B cell (primary cell): ENCODE results near the gene XYLT1. TPM values are rescaled to one million over a fixed set of nuclear protein-coding genes. Genes with fewer than 3 reads are reported as not detected.

Experiments
- ATAC-seq: fragments of 200-7000 bp; cut with Tn5 transposase; one replicate; pipeline ENCODE4 v1.10.0; 2021; ENCODE audit warnings: low read depth, mild to moderate bottlenecking, moderate number of reproducible peaks, moderate library complexity
- CTCF ChIA-PET: fragments of 350-600 bp; sonication (Branson Sonifier 250); formaldehyde crosslinking; loops from one replicate; lab custom pipeline; 2021; ENCODE audit warnings: antibody characterized with exemption, inconsistent platforms; lab: Charles Lee
- POLR2A ChIA-PET: fragments of 350-600 bp; sonication (Branson Sonifier 250); formaldehyde crosslinking; loops from one replicate; lab custom pipeline; 2021; ENCODE audit warnings: antibody characterized with exemption; lab: Charles Lee
- DNase-seq: peaks from one replicate; pipeline ENCODE4 v3.0.0; 2013
- H2AFZ ChIP-seq: 2 replicates; pipeline ENCODE4 v1.6.1; 2012; ENCODE audit warnings: mild to moderate bottlenecking, low read depth, low read length; ENCODE audit not compliant: insufficient read depth, poor library complexity, severe bottlenecking
- H3K27ac ChIP-seq, 2 donors: 1 replicate in 1 of 2; 2 replicates in 1 of 2; pipeline ENCODE4 v1.5.1; 2012 to 2013; ENCODE audit warnings: low read length in 2 of 2, mild to moderate bottlenecking in 2 of 2, moderate library complexity in 1 of 2
- H3K27me3 ChIP-seq, 4 experiments: fragments of 200-600 bp in 1 of 4; sonication (generic) in 1 of 4; replicated peaks in 1 of 4; 1 replicate in 2 of 4; 2 replicates in 2 of 4; pipeline versions ENCODE4 v1.6.1 to v1.7.0; 2013 to 2016; ENCODE audit warnings: low read length in 3 of 4, mild to moderate bottlenecking in 2 of 4, mixed read lengths in 1 of 4, moderate library complexity in 1 of 4; ENCODE audit not compliant: insufficient read depth in 4 of 4, control insufficient read depth in 3 of 4; ENCODE audit errors: control extremely low read depth in 1 of 4
- H3K36me3 ChIP-seq, 2 experiments: replicated peaks in 1 of 2; 1 replicate in 1 of 2; 2 replicates in 1 of 2; pipeline versions ENCODE4 v1.6.1 to v1.7.1; 2013; ENCODE audit warnings: low read length in 1 of 2; ENCODE audit not compliant: insufficient read depth in 2 of 2, control insufficient read depth in 1 of 2; ENCODE audit errors: control extremely low read depth in 1 of 2, extremely low read depth in 1 of 2
- H3K4me1 ChIP-seq, 2 donors: fragments of 200-600 bp in 1 of 2; sonication (generic) in 1 of 2; 1 replicate in 1 of 2; 2 replicates in 1 of 2; pipeline versions ENCODE4 v1.5.1 to v1.6.1; 2013 to 2017; ENCODE audit warnings: low read length in 2 of 2; ENCODE audit not compliant: control insufficient read depth in 2 of 2, insufficient read depth in 2 of 2
- H3K4me2 ChIP-seq: replicated peaks from 2 replicates; pipeline ENCODE3; 2012; ENCODE audit warnings: mild to moderate bottlenecking, low read depth, low read length; ENCODE audit not compliant: poor library complexity, severe bottlenecking
- H3K4me3 ChIP-seq, 5 experiments: fragments of 200-600 bp in 1 of 5; sonication (generic) in 1 of 5; 1 replicate in 3 of 5; 2 replicates in 2 of 5; pipeline versions ENCODE4 v1.5.1 to v1.7.0; 2011 to 2016; ENCODE audit warnings: low read length in 4 of 5, mild to moderate bottlenecking in 4 of 5, low read depth in 2 of 5, control low read depth in 1 of 5, moderate library complexity in 1 of 5; ENCODE audit not compliant: insufficient read depth in 1 of 5; ENCODE audit errors: control extremely low read depth in 1 of 5, extremely low read depth in 1 of 5
- H3K79me2 ChIP-seq: fragments of 200-600 bp; sonication (generic); one replicate; pipeline ENCODE4 v1.6.0; 2016; ENCODE audit warnings: low read length; ENCODE audit not compliant: control insufficient read depth, insufficient read depth
- H3K9ac ChIP-seq: fragments of 200-600 bp; sonication (generic); 2 replicates; pipeline ENCODE4 v1.6.1; 2017; ENCODE audit warnings: mild to moderate bottlenecking, low read length, moderate library complexity
- H3K9me3 ChIP-seq, 3 donors: one replicate each; pipeline versions ENCODE4 v1.6.1 to v1.7.1; 2013; ENCODE audit warnings: low read length in 2 of 3; ENCODE audit not compliant: control insufficient read depth in 2 of 3, insufficient read depth in 1 of 3; ENCODE audit errors: control extremely low read depth in 1 of 3
- H4K20me1 ChIP-seq: 2 replicates; pipeline ENCODE4 v1.6.0; 2012; ENCODE audit warnings: mild to moderate bottlenecking, low read length; ENCODE audit not compliant: insufficient read depth, control insufficient read depth, poor library complexity, severe bottlenecking
- H3K27ac Mint-ChIP-seq: one replicate; pipeline ENCODE4 v1.8.0; 2021; ENCODE audit warnings: mixed read lengths
- H3K27me3 Mint-ChIP-seq: one replicate; pipeline ENCODE4 v1.8.0; 2021; ENCODE audit warnings: mixed read lengths
- H3K4me1 Mint-ChIP-seq: one replicate; pipeline ENCODE4 v1.8.0; 2021; ENCODE audit warnings: mixed read lengths
- H3K4me3 Mint-ChIP-seq: one replicate; pipeline ENCODE4 v1.8.0; 2021; ENCODE audit warnings: mixed read lengths
- H3K9me3 Mint-ChIP-seq: one replicate; pipeline ENCODE4 v1.8.0; 2022; ENCODE audit warnings: mixed read lengths; ENCODE audit not compliant: insufficient read depth
- EZH2 ChIP-seq: IDR thresholded peaks from 2 replicates; pipeline ENCODE4 v1.6.1; 2012; ENCODE audit warnings: borderline replicate concordance, low read depth, mild to moderate bottlenecking, moderate library complexity, low read length; ENCODE audit not compliant: insufficient read depth, poor library complexity, severe bottlenecking
- WGBS: methylation state at CpG from one replicate; pipeline ENCODE4 v1.1.5; 2013; ENCODE audit warnings: missing lambda C conversion rate; ENCODE audit not compliant: insufficient coverage; 5-methylcytosine and 5-hydroxymethylcytosine counted together
- intact Hi-C: fragments of 100-400 bp; cut with micrococcal nuclease; formaldehyde crosslinking; loops from one replicate; pipeline ENCODE4 v1.10.0; 2022
- polyA plus RNA-seq: library from polyadenylated mRNA; depleted of rRNA; stranded (reverse); fragments of >200 nt; gene quantifications from 2 replicates; pipeline ENCODE4 v1.2.3, GENCODE V29; 2012
- total RNA-seq, 2 donors: library from RNA; stranded (reverse); fragments of 120-200 nt in 1 of 2; gene quantifications; 1 replicate in 1 of 2; 2 replicates in 1 of 2; pipeline versions ENCODE4 v1.2.3 to v1.2.4, GENCODE V29; 2013 to 2022
- TF ChIP-seq, protein P1 (sequence below): fragments of 200-600 bp; IDR thresholded peaks from one replicate; pipeline ENCODE4 v1.8.0; 2022; ENCODE audit warnings: antibody characterized with exemption, mild to moderate bottlenecking

The XYLT1 gene
- total and polyA plus RNA-seq, 2 donors (not counting 1 experiment from before 2014, with no cell fraction given): 8.7 to 59.6 TPM

DNA sequence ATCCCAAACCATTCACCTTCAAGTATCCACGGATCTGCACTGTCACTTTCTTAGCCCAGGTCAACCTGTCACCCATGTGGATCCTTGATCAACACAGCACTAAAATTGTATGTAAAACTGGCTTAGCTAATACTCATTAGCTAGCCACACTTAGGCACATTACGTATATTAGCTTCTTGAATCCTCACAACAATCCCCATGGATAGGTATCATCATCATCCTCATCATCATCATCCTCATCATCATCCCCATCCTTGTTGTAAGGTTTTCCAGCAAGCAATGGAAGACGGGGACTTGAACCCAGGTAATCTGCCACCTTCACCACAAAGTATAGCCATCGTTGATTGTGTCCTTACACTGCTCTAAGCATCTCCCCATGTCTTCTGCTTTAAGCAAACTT, 184.3 kb downstream of the XYLT1 start:
- H3K4me2 ChIP-seq: no peak overlapping the region
- TF ChIP-seq, protein P1, sequence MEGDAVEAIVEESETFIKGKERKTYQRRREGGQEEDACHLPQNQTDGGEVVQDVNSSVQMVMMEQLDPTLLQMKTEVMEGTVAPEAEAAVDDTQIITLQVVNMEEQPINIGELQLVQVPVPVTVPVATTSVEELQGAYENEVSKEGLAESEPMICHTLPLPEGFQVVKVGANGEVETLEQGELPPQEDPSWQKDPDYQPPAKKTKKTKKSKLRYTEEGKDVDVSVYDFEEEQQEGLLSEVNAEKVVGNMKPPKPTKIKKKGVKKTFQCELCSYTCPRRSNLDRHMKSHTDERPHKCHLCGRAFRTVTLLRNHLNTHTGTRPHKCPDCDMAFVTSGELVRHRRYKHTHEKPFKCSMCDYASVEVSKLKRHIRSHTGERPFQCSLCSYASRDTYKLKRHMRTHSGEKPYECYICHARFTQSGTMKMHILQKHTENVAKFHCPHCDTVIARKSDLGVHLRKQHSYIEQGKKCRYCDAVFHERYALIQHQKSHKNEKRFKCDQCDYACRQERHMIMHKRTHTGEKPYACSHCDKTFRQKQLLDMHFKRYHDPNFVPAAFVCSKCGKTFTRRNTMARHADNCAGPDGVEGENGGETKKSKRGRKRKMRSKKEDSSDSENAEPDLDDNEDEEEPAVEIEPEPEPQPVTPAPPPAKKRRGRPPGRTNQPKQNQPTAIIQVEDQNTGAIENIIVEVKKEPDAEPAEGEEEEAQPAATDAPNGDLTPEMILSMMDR: no peak
- TF ChIP-seq EZH2: no peak
- intact Hi-C loops: no loop called here
- WGBS: 83% methylated on average over 2 of the region's 4 CpGs
- peaks cover 98% of the 10 kb centered on the region for H3K79me2 ChIP-seq
- Mint-ChIP-seq H3K27ac (no peak overlapping the region), H3K27me3 (no peaks in the 10 kb centered on the region), H3K4me3 (no peak overlapping the region), H3K9me3 (no peaks in the 10 kb centered on the region), H3K4me1 (peaks cover 47% of the 10 kb centered on the region)
- peaks cover 36% of the 10 kb centered on the region for H4K20me1 ChIP-seq
- peaks cover 34 to 37% of the 10 kb centered on the region in 2 donors for H3K4me1 ChIP-seq
- no peak overlapping the region for H3K27ac ChIP-seq
- ChIA-PET CTCF (no interaction called here), POLR2A (no interaction called here)
- ATAC-seq: no peak
- H3K36me3 ChIP-seq: peaks cover 0 to 2% of the 10 kb centered on the region in 2 experiments
- H2AFZ ChIP-seq: no peak overlapping the region
- no peaks in the 10 kb centered on the region for H3K27me3 ChIP-seq
- no peak for DNase-seq
- no peaks in the 10 kb centered on the region for H3K9me3 ChIP-seq
- no peak overlapping the region for H3K4me3 ChIP-seq
- H3K9ac ChIP-seq: no peak overlapping the region

DNA sequence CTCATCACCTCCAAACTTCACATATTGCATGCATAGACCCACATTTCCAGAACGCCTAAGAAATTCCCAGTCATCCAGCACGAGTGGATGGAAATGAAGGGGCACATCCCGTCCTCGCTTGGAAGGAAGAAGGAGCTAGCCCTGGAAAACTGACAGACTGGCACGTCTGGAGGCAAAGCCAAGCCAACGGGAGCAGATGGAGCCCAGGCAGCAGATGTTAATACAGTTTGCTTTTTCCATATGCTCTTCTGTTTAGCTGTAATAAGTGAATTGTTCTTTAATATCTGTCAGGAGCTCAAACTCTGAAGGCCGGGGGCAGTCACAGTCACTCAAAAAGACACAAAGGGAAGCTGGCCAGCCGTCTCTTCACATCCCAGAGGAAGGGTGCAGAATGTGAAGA, 187.7 kb downstream of the XYLT1 start:
- ATAC-seq (no peak), DNase-seq (no peak)
- CTCF ChIA-PET: interaction anchor here (1.2 to 2.9 kb wide), 4 partner anchors 18 to 191 kb away, joined by 3 to 9 read pairs (median 4); no protein-coding TSS in a partner anchor
- H4K20me1 ChIP-seq: peaks cover 42% of the 10 kb centered on the region
- no peaks in the 10 kb centered on the region for H3K36me3 ChIP-seq
- H2AFZ ChIP-seq: no peak overlapping the region
- Mint-ChIP-seq H3K4me3 (peak overlapping the region; percentile 38), H3K9me3 (no peaks in the 10 kb centered on the region), H3K27me3 (no peaks in the 10 kb centered on the region), H3K27ac (peak overlapping the region; percentile 53), H3K4me1 (peaks cover 75% of the 10 kb centered on the region)
- no peak overlapping the region for H3K4me3 ChIP-seq
- 90% methylated on average over 7 of the region's 8 CpGs for WGBS
- TF ChIP-seq EZH2: no peak
- TF ChIP-seq, protein P1: no peak
- intact Hi-C loops: no loop called here
- POLR2A ChIA-PET: no interaction called here
- H3K79me2 ChIP-seq: peaks cover 86% of the 10 kb centered on the region
- H3K27me3 ChIP-seq: no peaks in the 10 kb centered on the region
- H3K4me1 ChIP-seq: peaks cover 57 to 64% of the 10 kb centered on the region in 2 donors
- no peaks in the 10 kb centered on the region for H3K9me3 ChIP-seq
- no peak overlapping the region for H3K27ac ChIP-seq
- no peak overlapping the region for H3K9ac ChIP-seq
- peak overlapping the region; percentile 65 for H3K4me2 ChIP-seq
